B cell (primary cell): ENCODE results near the gene NUDT3. TPM values are rescaled to one million over a fixed set of nuclear protein-coding genes. Genes with fewer than 3 reads are reported as not detected.

ENCODE experiments used
- ATAC-seq: fragments of 200-7000 bp; cut with Tn5 transposase; one replicate; pipeline ENCODE4 v1.10.0; 2021; ENCODE audit warnings: low read depth, mild to moderate bottlenecking, moderate number of reproducible peaks, moderate library complexity
- CTCF ChIA-PET: fragments of 350-600 bp; sonication (Branson Sonifier 250); formaldehyde crosslinking; loops from one replicate; lab custom pipeline; 2021; ENCODE audit warnings: antibody characterized with exemption, inconsistent platforms; lab: Charles Lee
- POLR2A ChIA-PET: fragments of 350-600 bp; sonication (Branson Sonifier 250); formaldehyde crosslinking; loops from one replicate; lab custom pipeline; 2021; ENCODE audit warnings: antibody characterized with exemption; lab: Charles Lee
- DNase-seq: peaks from one replicate; pipeline ENCODE4 v3.0.0; 2013
- H2AFZ ChIP-seq: 2 replicates; pipeline ENCODE4 v1.6.1; 2012; ENCODE audit warnings: mild to moderate bottlenecking, low read depth, low read length; ENCODE audit not compliant: insufficient read depth, poor library complexity, severe bottlenecking
- H3K27ac ChIP-seq, 2 donors: 1 replicate in 1 of 2; 2 replicates in 1 of 2; pipeline ENCODE4 v1.5.1; 2012 to 2013; ENCODE audit warnings: low read length in 2 of 2, mild to moderate bottlenecking in 2 of 2, moderate library complexity in 1 of 2
- H3K27me3 ChIP-seq, 4 experiments: fragments of 200-600 bp in 1 of 4; sonication (generic) in 1 of 4; replicated peaks in 1 of 4; 1 replicate in 2 of 4; 2 replicates in 2 of 4; pipeline versions ENCODE4 v1.6.1 to v1.7.0; 2013 to 2016; ENCODE audit warnings: low read length in 3 of 4, mild to moderate bottlenecking in 2 of 4, mixed read lengths in 1 of 4, moderate library complexity in 1 of 4; ENCODE audit not compliant: insufficient read depth in 4 of 4, control insufficient read depth in 3 of 4; ENCODE audit errors: control extremely low read depth in 1 of 4
- H3K36me3 ChIP-seq, 2 experiments: replicated peaks in 1 of 2; 1 replicate in 1 of 2; 2 replicates in 1 of 2; pipeline versions ENCODE4 v1.6.1 to v1.7.1; 2013; ENCODE audit warnings: low read length in 1 of 2; ENCODE audit not compliant: insufficient read depth in 2 of 2, control insufficient read depth in 1 of 2; ENCODE audit errors: control extremely low read depth in 1 of 2, extremely low read depth in 1 of 2
- H3K4me1 ChIP-seq, 2 donors: fragments of 200-600 bp in 1 of 2; sonication (generic) in 1 of 2; 1 replicate in 1 of 2; 2 replicates in 1 of 2; pipeline versions ENCODE4 v1.5.1 to v1.6.1; 2013 to 2017; ENCODE audit warnings: low read length in 2 of 2; ENCODE audit not compliant: control insufficient read depth in 2 of 2, insufficient read depth in 2 of 2
- H3K4me2 ChIP-seq: replicated peaks from 2 replicates; pipeline ENCODE3; 2012; ENCODE audit warnings: mild to moderate bottlenecking, low read depth, low read length; ENCODE audit not compliant: poor library complexity, severe bottlenecking
- H3K4me3 ChIP-seq, 5 experiments: fragments of 200-600 bp in 1 of 5; sonication (generic) in 1 of 5; 1 replicate in 3 of 5; 2 replicates in 2 of 5; pipeline versions ENCODE4 v1.5.1 to v1.7.0; 2011 to 2016; ENCODE audit warnings: low read length in 4 of 5, mild to moderate bottlenecking in 4 of 5, low read depth in 2 of 5, control low read depth in 1 of 5, moderate library complexity in 1 of 5; ENCODE audit not compliant: insufficient read depth in 1 of 5; ENCODE audit errors: control extremely low read depth in 1 of 5, extremely low read depth in 1 of 5
- H3K79me2 ChIP-seq: fragments of 200-600 bp; sonication (generic); one replicate; pipeline ENCODE4 v1.6.0; 2016; ENCODE audit warnings: low read length; ENCODE audit not compliant: control insufficient read depth, insufficient read depth
- H3K9ac ChIP-seq: fragments of 200-600 bp; sonication (generic); 2 replicates; pipeline ENCODE4 v1.6.1; 2017; ENCODE audit warnings: mild to moderate bottlenecking, low read length, moderate library complexity
- H3K9me3 ChIP-seq, 3 donors: one replicate each; pipeline versions ENCODE4 v1.6.1 to v1.7.1; 2013; ENCODE audit warnings: low read length in 2 of 3; ENCODE audit not compliant: control insufficient read depth in 2 of 3, insufficient read depth in 1 of 3; ENCODE audit errors: control extremely low read depth in 1 of 3
- H4K20me1 ChIP-seq: 2 replicates; pipeline ENCODE4 v1.6.0; 2012; ENCODE audit warnings: mild to moderate bottlenecking, low read length; ENCODE audit not compliant: insufficient read depth, control insufficient read depth, poor library complexity, severe bottlenecking
- H3K27ac Mint-ChIP-seq: one replicate; pipeline ENCODE4 v1.8.0; 2021; ENCODE audit warnings: mixed read lengths
- H3K27me3 Mint-ChIP-seq: one replicate; pipeline ENCODE4 v1.8.0; 2021; ENCODE audit warnings: mixed read lengths
- H3K4me1 Mint-ChIP-seq: one replicate; pipeline ENCODE4 v1.8.0; 2021; ENCODE audit warnings: mixed read lengths
- H3K4me3 Mint-ChIP-seq: one replicate; pipeline ENCODE4 v1.8.0; 2021; ENCODE audit warnings: mixed read lengths
- H3K9me3 Mint-ChIP-seq: one replicate; pipeline ENCODE4 v1.8.0; 2022; ENCODE audit warnings: mixed read lengths; ENCODE audit not compliant: insufficient read depth
- CTCF ChIP-seq: fragments of 200-600 bp; IDR thresholded peaks from one replicate; pipeline ENCODE4 v1.8.0; 2022; ENCODE audit warnings: antibody characterized with exemption, mild to moderate bottlenecking
- EZH2 ChIP-seq: IDR thresholded peaks from 2 replicates; pipeline ENCODE4 v1.6.1; 2012; ENCODE audit warnings: borderline replicate concordance, low read depth, mild to moderate bottlenecking, moderate library complexity, low read length; ENCODE audit not compliant: insufficient read depth, poor library complexity, severe bottlenecking
- WGBS: methylation state at CpG from one replicate; pipeline ENCODE4 v1.1.5; 2013; ENCODE audit warnings: missing lambda C conversion rate; ENCODE audit not compliant: insufficient coverage; 5-methylcytosine and 5-hydroxymethylcytosine counted together
- intact Hi-C: fragments of 100-400 bp; cut with micrococcal nuclease; formaldehyde crosslinking; loops from one replicate; pipeline ENCODE4 v1.10.0; 2022
- polyA plus RNA-seq: library from polyadenylated mRNA; depleted of rRNA; stranded (reverse); fragments of >200 nt; gene quantifications from 2 replicates; pipeline ENCODE4 v1.2.3, GENCODE V29; 2012
- total RNA-seq, 2 donors: library from RNA; stranded (reverse); fragments of 120-200 nt in 1 of 2; gene quantifications; 1 replicate in 1 of 2; 2 replicates in 1 of 2; pipeline versions ENCODE4 v1.2.3 to v1.2.4, GENCODE V29; 2013 to 2022

Gene NUDT3
- total and polyA plus RNA-seq, 2 donors (not counting 1 experiment from before 2014, with no cell fraction given) = 18.2 to 37.4 TPM

- H3K36me3 ChIP-seq = peaks cover 0 to 31% of the 10 kb centered on the region in 2 experiments
- intact Hi-C loops = loop anchor here (5.0 kb wide), 1 partner anchor 43 kb away; no protein-coding TSS in a partner anchor
- CTCF ChIA-PET = interaction anchor here (1.8 kb wide), 1 partner anchor 74 kb away, joined by 6 read pairs; no protein-coding TSS in a partner anchor
- no peak for TF ChIP-seq CTCF
- TF ChIP-seq EZH2 = no peak
- H3K4me1 ChIP-seq = peaks cover 17% of the 10 kb centered on the region in 2 donors
- H2AFZ ChIP-seq = no peak overlapping the region
- no peaks in the 10 kb centered on the region for H3K27me3 ChIP-seq
- DNase-seq (no peak), ATAC-seq (no peak)
- Mint-ChIP-seq H3K4me1 (peaks cover 59% of the 10 kb centered on the region), H3K4me3 (no peak overlapping the region), H3K27me3 (no peaks in the 10 kb centered on the region), H3K27ac (no peak overlapping the region), H3K9me3 (no peaks in the 10 kb centered on the region)
- H3K4me3 ChIP-seq = no peak overlapping the region
- H3K4me2 ChIP-seq = no peak overlapping the region
- H3K79me2 ChIP-seq = peaks cover 82% of the 10 kb centered on the region
- 90% methylated on average over 3 of the region's 3 CpGs for WGBS
- H3K27ac ChIP-seq = no peak overlapping the region
- no peak overlapping the region for H3K9ac ChIP-seq
- peaks cover 9% of the 10 kb centered on the region for H4K20me1 ChIP-seq
- POLR2A ChIA-PET = no interaction called here
- H3K9me3 ChIP-seq = no peaks in the 10 kb centered on the region
Observed at GRCh38 chr6:34340394-34340793, 52.1 kb downstream of the NUDT3 start.

- H3K36me3 ChIP-seq = peaks cover 0 to 31% of the 10 kb centered on the region in 2 experiments
- ATAC-seq (no peak), DNase-seq (no peak)
- CTCF ChIA-PET = interaction anchor here (1.8 kb wide), 1 partner anchor 75 kb away, joined by 6 read pairs; no protein-coding TSS in a partner anchor
- WGBS = 100% methylated on average over 2 of the region's 3 CpGs
- POLR2A ChIA-PET = no interaction called here
- no peak overlapping the region for H3K4me2 ChIP-seq
- H3K9me3 ChIP-seq = no peaks in the 10 kb centered on the region
- H3K27me3 Mint-ChIP-seq = no peaks in the 10 kb centered on the region
- H2AFZ ChIP-seq = no peak overlapping the region
- H3K4me3 ChIP-seq = no peak overlapping the region
- H3K9me3 Mint-ChIP-seq = no peaks in the 10 kb centered on the region
- peaks cover 61% of the 10 kb centered on the region for H3K4me1 Mint-ChIP-seq
- H3K4me3 Mint-ChIP-seq = no peak overlapping the region
- H3K27ac ChIP-seq = no peak overlapping the region
- H4K20me1 ChIP-seq = peaks cover 9% of the 10 kb centered on the region
- no peak overlapping the region for H3K27ac Mint-ChIP-seq
- H3K27me3 ChIP-seq = no peaks in the 10 kb centered on the region
- peaks cover 79% of the 10 kb centered on the region for H3K79me2 ChIP-seq
- TF ChIP-seq CTCF (no peak), EZH2 (no peak)
- intact Hi-C loops = loop anchor here (5.0 kb wide), 1 partner anchor 43 kb away; no protein-coding TSS in a partner anchor
- no peak overlapping the region for H3K9ac ChIP-seq
- peaks cover 14 to 17% of the 10 kb centered on the region in 2 donors for H3K4me1 ChIP-seq
Observed at GRCh38 chr6:34339971-34340370, 52.5 kb downstream of the NUDT3 start.
